ENCODE data around the gene GTPBP3. TPM values are rescaled to one million over a fixed set of nuclear protein-coding genes. Genes with fewer than 3 reads are reported as not detected.

GTPBP3 gene
- total and polyA plus RNA-seq, 2 of the 8 experiments (the other 6 are each of a cell fraction or from before 2014, with no cell fraction given): 30.4 to 56.0 TPM

GRCh38 chr19:17341386-17341785 lies 4.0 kb downstream of the GTPBP3 start:
- FAIRE-seq: no peak
- Histone ChIP-seq H3K4me1 (replicated peaks in 1 of 4; ENCODE audit: control insufficient read depth in 3 of 4, insufficient read depth in 4 of 4, low read length in 3 of 4) (peaks cover 0 to 25% (median 19%) of the 10 kb centered on the region in 4 experiments; a peak in 5 of 7 replicates), H3K4ac (replicated peaks; ENCODE audit: insufficient read length, low read depth, low read length) (no peak overlapping the region), H2AFZ (ENCODE audit: low read length) (no peak overlapping the region), H3K79me2 (ENCODE audit: control insufficient read depth in 1 of 2, insufficient read depth in 2 of 2, low read length in 2 of 2) (no peaks in the 10 kb centered on the region), H3K18ac (ENCODE audit: extremely low read depth, low read length) (no peak overlapping the region), H2AK5ac (ENCODE audit: low read depth, low read length) (no peak overlapping the region), H3K4me3 (ENCODE audit: extremely low read depth in 1 of 4, insufficient read depth in 2 of 4, low read depth in 3 of 4, low read length in 4 of 4) (peak overlapping the region in 1 of 4 experiments; percentile 49; a peak in 2 of 8 replicates), H2BK15ac (ENCODE audit: low read length) (no peak overlapping the region), H4K20me1 (replicated peaks in 1 of 2; ENCODE audit: control insufficient read depth in 1 of 2, insufficient read depth in 2 of 2, low read length in 2 of 2) (peaks cover 0 to 2% of the 10 kb centered on the region in 2 experiments), H3K9me3 (ENCODE audit: insufficient read depth in 2 of 2, low read depth in 1 of 2, low read length in 1 of 2) (no peaks in the 10 kb centered on the region), H3K23me2 (ENCODE audit: low read depth, low read length) (peaks cover 14% of the 10 kb centered on the region), H3K14ac (ENCODE audit: insufficient read length) (no peak overlapping the region), H2BK20ac (ENCODE audit: low read length) (no peak overlapping the region), H2BK120ac (replicated peaks; ENCODE audit: low read depth, low read length) (no peak overlapping the region), H4K5ac (ENCODE audit: insufficient read length, low read depth, low read length) (no peak overlapping the region), H3K9ac (replicated peaks in 1 of 4; ENCODE audit: extremely low read depth in 1 of 4, low read depth in 3 of 4, low read length in 3 of 4) (no peak overlapping the region; a peak in 1 of 7 replicates), H3K27me3 (replicated peaks in 1 of 4; ENCODE audit: control insufficient read depth in 3 of 4, extremely low read depth in 1 of 4, insufficient read depth in 3 of 4, low read length in 3 of 4) (no peaks in the 10 kb centered on the region), H3K4me2 (ENCODE audit: insufficient read depth in 1 of 2, low read depth in 2 of 2, low read length in 2 of 2) (peak overlapping the region; percentile 17 to 71; a peak in 1 of 4 replicates), H4K91ac (replicated peaks; ENCODE audit: insufficient read length, low read length) (no peak overlapping the region), H2BK12ac (ENCODE audit: low read depth, low read length) (no peak overlapping the region), H3K23ac (ENCODE audit: insufficient read length) (no peak overlapping the region), H3K79me1 (ENCODE audit: low read depth, low read length) (peaks cover 3% of the 10 kb centered on the region), H3K56ac (replicated peaks; ENCODE audit: insufficient read length, low read depth, low read length) (no peak overlapping the region), H3K27ac (ENCODE audit: low read depth, low read length) (no peak overlapping the region), H4K8ac (ENCODE audit: extremely low read depth, insufficient read depth, low read length) (no peak overlapping the region), H3K36me3 (ENCODE audit: control insufficient read depth in 2 of 4, insufficient read depth in 4 of 4, low read length in 3 of 4) (peaks cover 0 to 3% (median 0%) of the 10 kb centered on the region in 4 experiments; a peak in 1 of 8 replicates), H2BK5ac (ENCODE audit: low read depth, low read length) (0 out of 2 replicates have a peak overlapping the region, but pooled peaks have one; percentile 75)
- no peak for DNase-seq (ENCODE audit: low read depth in 1 of 2, low spot score in 2 of 2)
- ChIA-PET POLR2A (ENCODE audit: partially characterized antibody) (interaction anchor here (0.6 to 13.5 kb wide), 3 partner anchors 16 to 84 kb away, joined by 3 to 100 read pairs (median 4); no protein-coding TSS in a partner anchor), CTCF (ENCODE audit: partially characterized antibody) (interaction anchor here (0.5 to 13.5 kb wide), 6 partner anchors 11 to 263 kb away, joined by 3 to 153 read pairs (median 4); partner anchors contain the start of gene CCDC194)
- 87% methylated on average over 14 of the region's 15 CpGs; no CpG with 5 or more reads in 1 of the 2 experiments for WGBS, 2 experiments (ENCODE audit: extremely low coverage in 1 of 2, insufficient coverage in 1 of 2, insufficient read length in 1 of 2, insufficient replicate concordance in 2 of 2, low coverage in 1 of 2, low lambda C conversion rate in 2 of 2, missing lambda C conversion rate in 1 of 2)
- TF ChIP-seq RXRA (IDR thresholded peaks at IDR 0.05; ENCODE audit: insufficient read depth, low read depth, low read length) (no peak), JUND (IDR thresholded peaks at IDR 0.05; ENCODE audit: low read length) (no peak), HDAC6 (IDR thresholded peaks at IDR 0.05; ENCODE audit: low read depth, low read length) (no peak), ATF3 (IDR thresholded peaks at IDR 0.05; ENCODE audit: insufficient read depth, low read depth, low read length) (no peak), KDM4A (IDR thresholded peaks at IDR 0.05; ENCODE audit: low read depth, low read length, severe bottlenecking) (no peak), FOSL1 (IDR thresholded peaks at IDR 0.05; ENCODE audit: insufficient read depth, low read depth, low read length) (no peak), TEAD4 (IDR thresholded peaks at IDR 0.05; ENCODE audit: low read depth, low read length) (no peak)
